ENCODE data around the gene LOXHD1. TPM values are rescaled to one million over a fixed set of nuclear protein-coding genes. Genes with fewer than 3 reads are reported as not detected.

LOXHD1 gene
- total and polyA plus RNA-seq, 2 donors from 2014 or later = 0.25 TPM; not detected in 1

GRCh38 chr18:46672062-46672970 lies 15.3 kb upstream of the LOXHD1 start:
- H3K36me3 ChIP-seq (ENCODE audit: control insufficient read depth in 2 of 3, insufficient read depth in 3 of 3, low read length in 3 of 3) = no peaks in the 10 kb centered on the region
- no peak overlapping the region for H3K9ac ChIP-seq (ENCODE audit: low read length in 3 of 3)
- FAIRE-seq (no peak), DNase-seq (no peak)
- H3K4me3 ChIP-seq (ENCODE audit: low read length in 3 of 3) = no peak overlapping the region
- no peaks in the 10 kb centered on the region for H3K9me3 ChIP-seq (ENCODE audit: control insufficient read depth in 2 of 3, insufficient read depth in 1 of 3, low read length in 3 of 3)
- no peaks in the 10 kb centered on the region for H3K27me3 ChIP-seq (ENCODE audit: control insufficient read depth, insufficient read depth, low read length)
- H3K27ac ChIP-seq (ENCODE audit: low read depth in 2 of 2, low read length in 2 of 2) = no peak overlapping the region
- TF ChIP-seq CTCF (IDR thresholded peaks at IDR 0.05; ENCODE audit: borderline replicate concordance, extremely low read depth, insufficient read depth) = no peak
- peaks cover 2 to 11% (median 3%) of the 10 kb centered on the region in 3 donors for H3K4me1 ChIP-seq (ENCODE audit: control insufficient read depth in 2 of 3, insufficient read depth in 2 of 3, low read depth in 1 of 3, low read length in 3 of 3)
- intact Hi-C loops (cut with DNase I) = no loop called here

DNA sequence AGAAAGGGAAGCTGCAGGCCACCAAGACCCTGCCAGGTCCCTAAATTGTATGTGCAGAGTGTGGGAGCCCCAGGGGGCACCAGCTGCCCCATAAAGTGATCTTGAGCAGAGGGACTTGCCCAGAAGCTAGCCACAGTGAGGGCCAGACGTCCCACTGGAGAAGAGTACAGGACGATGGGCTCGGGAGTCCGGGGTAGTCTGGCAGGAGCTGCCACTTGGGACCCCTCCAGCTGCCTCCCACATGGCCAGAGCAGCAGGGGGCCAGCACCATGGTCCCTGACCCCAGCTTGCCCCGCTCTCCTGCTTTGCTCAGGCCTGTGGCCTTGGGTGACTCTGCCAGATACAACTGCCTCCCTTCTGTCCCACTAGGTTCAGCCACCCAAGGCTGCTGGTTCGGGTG lies 11.7 kb upstream of the LOXHD1 start:
- Histone ChIP-seq H3K9ac (ENCODE audit: low read length in 3 of 3) (no peak overlapping the region), H3K36me3 (ENCODE audit: control insufficient read depth in 2 of 3, insufficient read depth in 3 of 3, low read length in 3 of 3) (no peaks in the 10 kb centered on the region), H3K4me3 (ENCODE audit: low read length in 3 of 3) (no peak overlapping the region), H3K27me3 (ENCODE audit: control insufficient read depth, insufficient read depth, low read length) (no peaks in the 10 kb centered on the region), H3K4me1 (ENCODE audit: control insufficient read depth in 2 of 3, insufficient read depth in 2 of 3, low read depth in 1 of 3, low read length in 3 of 3) (no peaks in the 10 kb centered on the region), H3K27ac (ENCODE audit: low read depth in 2 of 2, low read length in 2 of 2) (no peak overlapping the region), H3K9me3 (ENCODE audit: control insufficient read depth in 2 of 3, insufficient read depth in 1 of 3, low read length in 3 of 3) (no peaks in the 10 kb centered on the region)
- intact Hi-C loops (cut with DNase I) = no loop called here
- TF ChIP-seq CTCF (IDR thresholded peaks at IDR 0.05; ENCODE audit: borderline replicate concordance, extremely low read depth, insufficient read depth) = no peak
- FAIRE-seq (no peak), DNase-seq (no peak)

DNA sequence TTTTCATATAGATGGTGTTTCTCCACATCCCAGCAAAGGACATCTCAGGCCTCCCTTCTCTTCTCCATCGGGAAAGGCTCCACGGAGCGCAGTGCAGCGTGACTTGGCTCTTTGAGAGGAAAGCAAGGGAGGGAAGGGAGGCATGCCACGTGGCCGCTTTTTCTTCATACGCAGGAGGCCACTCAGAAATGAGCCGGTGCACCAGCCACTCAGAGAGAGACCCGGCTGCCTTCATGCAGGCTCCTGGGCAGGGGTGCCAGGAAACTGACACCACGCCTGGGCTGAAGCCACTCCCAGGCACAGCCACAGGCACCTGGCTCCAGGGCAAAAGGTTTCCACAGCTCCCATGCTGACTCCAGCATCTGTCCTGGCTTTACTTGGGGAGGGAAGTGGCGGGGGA lies 11.1 kb upstream of the LOXHD1 start:
- no peak overlapping the region for H3K9ac ChIP-seq (ENCODE audit: low read length in 3 of 3)
- H3K27ac ChIP-seq (ENCODE audit: low read depth in 2 of 2, low read length in 2 of 2) = no peak overlapping the region
- H3K4me3 ChIP-seq (ENCODE audit: low read length in 3 of 3) = no peak overlapping the region
- intact Hi-C loops (cut with DNase I) = no loop called here
- no peaks in the 10 kb centered on the region for H3K36me3 ChIP-seq (ENCODE audit: control insufficient read depth in 2 of 3, insufficient read depth in 3 of 3, low read length in 3 of 3)
- H3K4me1 ChIP-seq (ENCODE audit: control insufficient read depth in 2 of 3, insufficient read depth in 2 of 3, low read depth in 1 of 3, low read length in 3 of 3) = no peaks in the 10 kb centered on the region
- no peak for TF ChIP-seq CTCF (IDR thresholded peaks at IDR 0.05; ENCODE audit: borderline replicate concordance, extremely low read depth, insufficient read depth)
- FAIRE-seq = no peak
- H3K27me3 ChIP-seq (ENCODE audit: control insufficient read depth, insufficient read depth, low read length) = no peaks in the 10 kb centered on the region
- no peak for DNase-seq
- H3K9me3 ChIP-seq (ENCODE audit: control insufficient read depth in 2 of 3, insufficient read depth in 1 of 3, low read length in 3 of 3) = no peaks in the 10 kb centered on the region
